Measurements from ENCODE around the gene TEF. TPM values are rescaled to one million over a fixed set of nuclear protein-coding genes. Genes with fewer than 3 reads are reported as not detected.

The TEF gene
- polyA plus RNA-seq, 1 experiment, result 13.7 TPM

GRCh38 chr22:41444360-41445128 lies 62.8 kb downstream of the TEF start:
- peak overlapping the region; percentile 75 for H3K27ac ChIP-seq (ENCODE audit: low read depth, low read length)

DNA sequence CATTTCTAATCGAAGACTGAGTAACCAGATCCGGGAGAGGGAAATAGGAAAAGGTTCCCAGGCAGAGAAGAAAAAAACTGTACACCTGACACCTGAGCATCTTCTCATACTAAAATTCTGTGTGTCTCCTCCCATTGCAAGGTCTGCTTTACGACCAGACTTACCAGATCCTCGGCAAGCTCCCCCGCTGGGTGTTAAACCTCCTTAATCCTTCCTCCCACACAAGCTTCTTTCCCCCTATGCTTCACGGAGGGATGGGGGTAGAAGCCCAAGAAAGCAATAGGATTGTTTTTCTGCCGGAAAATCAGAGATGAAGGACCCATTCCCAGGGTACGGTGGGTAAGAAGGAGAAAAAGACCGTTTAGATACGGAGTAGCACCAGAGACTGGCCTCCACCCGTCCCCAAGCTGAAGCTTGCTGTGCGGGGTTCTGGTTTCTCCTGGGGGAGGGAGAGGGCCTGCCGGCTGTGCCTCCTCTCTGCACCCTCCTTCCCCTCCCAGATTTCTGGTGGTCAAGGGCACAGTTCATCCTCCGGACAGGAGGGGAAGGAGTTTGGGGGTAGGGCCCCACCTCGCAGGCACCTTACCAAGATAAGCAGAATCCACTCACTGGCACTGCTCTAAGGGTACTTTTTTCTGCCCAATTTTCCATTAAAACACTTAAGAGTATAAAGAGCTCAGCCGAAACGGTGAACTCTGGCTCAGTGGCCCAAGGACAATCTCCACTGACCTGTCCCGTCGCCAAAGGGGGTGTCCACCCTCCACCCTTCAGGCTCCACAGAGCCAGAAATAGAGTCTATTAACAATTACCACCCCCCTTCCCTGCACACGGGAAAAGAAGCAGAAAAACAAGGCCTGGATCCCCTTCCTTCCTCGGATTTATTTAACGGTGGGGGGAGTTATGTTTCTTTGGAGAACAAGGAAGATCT lies 63.7 kb downstream of the TEF start:
- H3K4me3 ChIP-seq (ENCODE audit: low read depth, low read length), result peak overlapping the region; percentile 98
- no peaks in the 10 kb centered on the region for H3K27me3 ChIP-seq (ENCODE audit: control insufficient read depth, insufficient read depth, low read length)
- TF ChIP-seq CTCF (IDR thresholded peaks at IDR 0.05; ENCODE audit: low read depth, low read length), result no peak
- POLR2A ChIA-PET, result interaction anchor here (0.6 to 2.6 kb wide), 10 partner anchors 17 to 159 kb away, joined by 3 to 24 read pairs (median 10); partner anchors contain the start of genes ACO2, PHF5A, RANGAP1 and TEF
- DNase-seq (ENCODE audit: low read depth, low spot score), result no peak
- CTCF ChIA-PET, result interaction anchor here (0.5 to 2.3 kb wide), 5 partner anchors 41 to 159 kb away, joined by 3 to 9 read pairs (median 4); no protein-coding TSS in a partner anchor
- no peaks in the 10 kb centered on the region; the same call in 1 of the 2 replicates for H3K9me3 ChIP-seq (ENCODE audit: control insufficient read depth, insufficient read depth, low read length)
- H3K27ac ChIP-seq (ENCODE audit: low read depth, low read length), result peak overlapping the region; percentile 47

More at GRCh38 chr22:41444360-41445128, 62.8 kb downstream of the TEF start:
- POLR2A ChIA-PET, result interaction anchor here (0.6 to 2.6 kb wide), 6 partner anchors 41 to 158 kb away, joined by 3 to 24 read pairs (median 10); partner anchors contain the start of genes RANGAP1 and TEF
- no peak for TF ChIP-seq CTCF (IDR thresholded peaks at IDR 0.05; ENCODE audit: low read depth, low read length)
- DNase-seq (ENCODE audit: low read depth, low spot score), result peak; percentile 94
- Histone ChIP-seq H3K27me3 (ENCODE audit: control insufficient read depth, insufficient read depth, low read length) (no peaks in the 10 kb centered on the region), H3K4me3 (ENCODE audit: low read depth, low read length) (peak overlapping the region; percentile 98), H3K9me3 (ENCODE audit: control insufficient read depth, insufficient read depth, low read length) (no peaks in the 10 kb centered on the region; the same call in 1 of the 2 replicates)
- CTCF ChIA-PET, result interaction anchor here (0.8 to 2.3 kb wide), 2 partner anchors 73 to 82 kb away, joined by 3 to 9 read pairs; no protein-coding TSS in a partner anchor

DNA sequence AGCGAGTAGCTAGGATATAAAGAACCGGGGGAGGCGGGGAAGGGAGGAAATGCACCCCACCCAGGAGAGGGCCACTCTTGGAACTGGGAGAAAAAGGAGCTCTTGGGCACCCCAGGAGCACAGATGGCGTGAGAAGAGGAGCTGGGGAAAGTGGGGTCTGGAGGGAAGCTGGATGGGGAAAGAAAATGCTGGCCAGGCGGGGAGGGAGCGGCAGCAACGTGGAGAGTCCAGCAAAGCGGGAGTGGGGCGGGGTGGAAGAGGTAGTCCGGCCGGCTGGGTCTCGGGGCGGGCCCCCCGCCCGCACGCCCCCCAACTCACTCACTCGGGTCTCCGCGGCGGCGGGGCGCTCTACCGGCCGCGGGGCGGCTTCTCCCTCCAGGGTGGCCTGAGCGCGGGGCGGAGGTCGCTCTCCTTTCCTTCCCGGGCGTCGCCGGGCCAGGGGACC lies 64.3 kb downstream of the TEF start:
- Histone ChIP-seq H3K27ac (ENCODE audit: low read depth, low read length) (peak overlapping the region; percentile 47), H3K9me3 (ENCODE audit: control insufficient read depth, insufficient read depth, low read length) (no peaks in the 10 kb centered on the region; the same call in 1 of the 2 replicates), H3K27me3 (ENCODE audit: control insufficient read depth, insufficient read depth, low read length) (no peaks in the 10 kb centered on the region), H3K4me3 (ENCODE audit: low read depth, low read length) (peak overlapping the region; percentile 98)
- no peak for DNase-seq (ENCODE audit: low read depth, low spot score)
- ChIA-PET CTCF (interaction anchor here (1.0 to 2.3 kb wide), 4 partner anchors 42 to 80 kb away, joined by 3 to 9 read pairs (median 4); no protein-coding TSS in a partner anchor), POLR2A (interaction anchor here (0.6 to 2.6 kb wide), 17 partner anchors 11 to 539 kb away, joined by 3 to 24 read pairs (median 5); partner anchors contain the start of genes ACO2, PHF5A, RANGAP1 and TEF)
- no peak for TF ChIP-seq CTCF (IDR thresholded peaks at IDR 0.05; ENCODE audit: low read depth, low read length)

DNA sequence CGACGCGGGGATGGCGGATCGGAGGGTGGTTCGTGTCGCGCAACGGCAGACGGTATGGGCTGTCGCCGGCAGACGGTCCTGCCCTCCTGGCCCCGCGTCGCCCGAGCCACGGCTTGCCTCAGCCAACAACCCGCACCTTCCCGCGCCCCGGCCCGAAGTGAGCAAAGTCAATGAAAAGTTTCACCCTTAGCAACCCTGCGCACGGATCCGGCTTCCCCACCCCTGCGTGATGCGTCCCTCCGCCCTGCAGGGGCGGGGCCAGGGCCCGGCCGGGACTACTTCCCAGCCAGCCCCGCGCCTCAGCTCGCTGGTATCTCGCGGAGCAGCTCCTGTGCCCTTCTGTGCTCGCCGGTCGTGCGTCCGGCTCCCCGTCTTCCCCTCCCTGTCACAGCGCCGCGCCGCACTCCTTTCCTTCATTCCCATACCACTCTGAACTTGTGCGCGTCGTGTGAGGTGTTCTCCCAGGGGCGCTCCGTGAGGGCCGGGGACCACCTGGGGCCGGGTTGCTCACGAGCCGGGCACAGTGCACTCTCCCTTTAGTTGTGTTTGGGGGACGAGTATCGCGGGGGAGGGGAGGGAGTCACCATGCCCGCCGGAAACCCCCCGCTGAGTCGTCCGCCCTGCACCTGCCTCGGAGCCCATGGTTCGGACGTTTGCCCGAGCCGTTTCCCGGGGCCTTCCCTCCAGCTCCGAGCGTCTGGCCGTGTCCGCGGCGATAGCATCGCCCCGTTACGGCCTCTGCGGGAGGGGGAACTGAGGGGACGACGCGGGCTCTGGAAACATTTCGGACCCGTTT lies 65.1 kb downstream of the TEF start, which contains the start of gene TOB2:
Gene TOB2 (minus strand): TSS at position 163 of the 796 bp plus-strand sequence. CDS start 9,456 bp downstream, outside the sequence.
- ChIA-PET POLR2A (interaction anchor here (0.6 to 2.6 kb wide), 19 partner anchors 12 to 540 kb away, joined by 3 to 24 read pairs (median 4); partner anchors contain the start of genes ACO2, PHF5A and TEF), CTCF (interaction anchor here (1.0 to 2.3 kb wide), 4 partner anchors 42 to 79 kb away, joined by 3 to 9 read pairs (median 4); no protein-coding TSS in a partner anchor)
- no peaks in the 10 kb centered on the region; the same call in 1 of the 2 replicates for H3K9me3 ChIP-seq (ENCODE audit: control insufficient read depth, insufficient read depth, low read length)
- TF ChIP-seq CTCF (IDR thresholded peaks at IDR 0.05; ENCODE audit: low read depth, low read length), result no peak
- peak within 1 kb of the TSS; percentile 96 for H3K27ac ChIP-seq (ENCODE audit: low read depth, low read length)
- H3K4me3 ChIP-seq (ENCODE audit: low read depth, low read length), result peak within 1 kb of the TSS; percentile 98
- no peaks in the 10 kb centered on the region for H3K27me3 ChIP-seq (ENCODE audit: control insufficient read depth, insufficient read depth, low read length)
- DNase-seq (ENCODE audit: low read depth, low spot score), result peak; percentile 91
